GM19468 (cell line): ENCODE measurements around the gene URM1.
"Not testable (repeated sequence)": the region's sequence is repeated elsewhere in the genome, so short reads cannot be mapped to it uniquely, and the experiment has no call there.

ENCODE experiments used
- ATAC-seq: cut with Tn5 transposase; IDR thresholded peaks from one replicate; pipeline ENCODE4 v1.9.1; 2021; ENCODE audit warnings: mild to moderate bottlenecking, moderate library complexity, moderate number of reproducible peaks; ENCODE audit not compliant: unreplicated experiment; ENCODE audit errors: extremely low read depth

Gene URM1

DNA sequence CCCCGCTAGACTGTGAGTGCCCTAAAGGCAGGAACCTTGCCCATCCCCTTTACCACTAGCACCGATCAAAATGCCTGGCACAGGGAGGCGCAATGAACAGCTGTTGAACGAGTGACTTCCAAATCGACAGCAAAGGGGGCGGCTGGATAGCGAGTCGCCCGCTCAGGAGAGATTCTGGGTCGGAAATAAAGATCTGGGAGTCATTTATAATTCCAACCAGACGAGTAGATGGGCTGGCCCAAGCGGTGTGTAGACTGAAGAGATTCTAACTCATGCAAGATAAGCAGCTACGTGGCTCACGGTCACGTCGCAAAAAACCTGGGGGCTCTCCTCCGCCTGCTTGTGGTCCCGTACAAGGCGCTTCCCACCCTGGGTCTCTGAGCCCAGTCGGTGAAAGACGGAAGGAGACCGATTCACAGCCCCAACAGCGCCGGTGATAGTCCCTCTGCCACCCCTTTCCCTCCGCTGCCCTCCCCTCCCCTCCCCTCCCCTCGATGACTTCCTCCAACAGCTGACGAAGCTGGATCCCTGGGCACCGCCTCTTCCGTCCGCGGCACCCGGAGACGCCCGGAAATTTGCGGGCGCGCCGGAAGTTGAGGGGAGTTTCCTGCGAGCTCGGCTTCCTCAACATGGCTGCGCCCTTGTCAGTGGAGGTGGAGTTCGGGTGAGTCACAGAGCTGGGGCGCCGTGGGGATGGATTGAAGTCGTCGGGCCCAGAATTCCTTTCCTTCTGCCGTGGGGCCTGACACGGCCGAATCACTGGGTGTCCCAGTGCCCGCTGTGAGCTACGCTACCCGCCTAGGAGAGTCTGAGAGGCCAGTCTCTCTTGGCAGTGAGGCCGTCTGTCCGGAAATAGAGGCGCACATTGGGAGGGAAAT lies at the start of gene URM1:
TSS of gene URM1 (plus strand) at position 623 of the 878 bp plus-strand sequence. CDS start at position 630, 7 bp downstream.
- ATAC-seq, result peak; percentile 64

DNA sequence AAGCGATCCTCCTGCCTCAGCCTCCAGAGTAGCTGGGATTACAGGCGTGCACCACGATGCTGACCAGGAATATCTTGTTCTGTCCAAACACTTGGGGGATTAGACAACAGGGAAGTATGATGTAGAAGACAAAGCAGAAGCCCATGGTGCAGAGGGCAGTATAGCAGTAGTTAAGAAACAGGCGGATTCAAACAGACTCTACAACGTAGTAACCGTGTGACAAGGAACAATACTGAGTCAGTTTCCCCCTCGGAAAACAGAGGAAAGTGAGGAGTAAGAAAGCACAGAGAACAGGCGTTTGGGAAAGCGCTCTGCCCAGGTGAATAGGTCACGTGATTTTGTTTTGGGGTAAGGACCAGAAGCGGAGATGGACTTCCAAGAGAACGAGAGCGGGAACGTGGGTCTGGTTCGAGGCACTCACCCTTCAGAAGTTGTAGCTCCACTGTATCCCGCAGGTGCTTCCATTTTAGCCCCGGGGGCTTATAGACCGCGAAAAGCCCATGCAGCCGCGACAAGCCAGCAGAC lies 49.2 kb upstream of the URM1 start:
- ATAC-seq, result no peak

- ATAC-seq, result peak; percentile 38
These were observed 48.6 kb upstream of the URM1 start, which contains the start of the genes COQ4 and TRUB2 for GRCh38 chr9:128322404-128323211. Gene COQ4 (plus strand): TSS chr9:128322839. CDS start chr9:128322859, 20 bp downstream. Gene TRUB2 (minus strand): TSS chr9:128322447. CDS start chr9:128322408, 39 bp downstream.

GRCh38 chr9:128323212-128323730 lies 47.9 kb upstream of the URM1 start:
- no peak for ATAC-seq

- ATAC-seq, result no peak
These were observed 47.4 kb upstream of the URM1 start for GRCh38 chr9:128323791-128324190.

DNA sequence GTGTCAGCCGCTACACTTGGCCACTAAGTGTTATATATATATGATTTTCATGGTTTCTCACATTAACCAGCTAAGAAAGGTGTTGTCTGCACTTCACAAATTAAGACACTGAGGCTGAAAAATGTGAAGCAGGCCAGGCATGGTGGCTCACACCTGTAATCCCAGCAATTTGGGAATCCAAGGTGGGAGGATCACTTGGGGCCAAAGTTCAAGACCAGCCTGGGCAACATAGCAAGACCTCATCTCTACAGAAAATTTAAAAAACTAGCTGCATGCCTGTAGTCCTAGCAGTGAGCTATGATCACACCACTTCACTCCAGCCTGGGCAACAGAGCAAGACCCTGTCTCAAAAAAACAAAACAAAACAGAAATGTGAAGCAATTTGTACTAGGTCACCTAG lies 46.8 kb upstream of the URM1 start:
- no peak for ATAC-seq

DNA sequence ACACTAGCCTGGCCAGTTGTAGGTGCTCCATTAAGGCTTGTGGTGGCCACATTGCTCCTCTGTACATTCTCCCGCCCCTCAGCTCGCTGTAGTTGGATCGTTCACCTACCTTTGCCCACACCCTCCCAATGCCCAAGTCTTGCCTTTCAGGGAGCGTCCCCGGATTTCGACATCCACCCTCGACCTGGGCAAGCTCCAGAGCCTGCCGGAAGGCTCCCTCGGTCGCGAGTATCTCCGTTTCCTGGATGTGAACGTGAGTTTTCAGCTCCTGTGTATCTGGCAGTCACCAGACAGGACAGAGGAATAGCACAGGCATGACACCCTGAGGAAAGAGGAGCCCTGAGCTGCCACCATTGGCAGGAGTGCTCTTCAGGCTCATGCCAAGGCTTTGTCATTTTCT lies 45.5 kb upstream of the URM1 start:
- no peak for ATAC-seq

DNA sequence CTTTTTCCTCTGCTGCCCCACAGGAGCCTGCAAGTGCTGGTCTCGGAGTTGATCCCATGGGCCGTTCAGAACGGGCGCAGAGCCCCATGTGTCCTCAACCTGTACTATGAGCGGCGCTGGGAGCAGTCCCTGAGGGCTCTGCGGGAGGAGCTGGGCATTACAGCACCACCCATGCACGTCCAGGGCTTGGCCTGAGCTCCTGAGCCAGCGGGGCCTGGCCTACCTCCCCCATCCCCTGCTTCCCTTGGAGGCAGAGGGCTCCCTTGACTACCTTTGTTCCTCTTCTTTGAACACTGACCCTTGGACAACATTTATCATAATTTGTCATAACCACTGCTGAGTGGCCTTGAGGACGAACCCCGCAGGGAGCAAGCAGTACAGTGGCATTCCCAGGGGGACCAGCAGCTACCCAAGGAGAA lies 37.7 kb upstream of the URM1 start:
- no peak for ATAC-seq

- no peak for ATAC-seq
These were observed 36.0 kb upstream of the URM1 start for GRCh38 chr9:128335161-128335560.

DNA sequence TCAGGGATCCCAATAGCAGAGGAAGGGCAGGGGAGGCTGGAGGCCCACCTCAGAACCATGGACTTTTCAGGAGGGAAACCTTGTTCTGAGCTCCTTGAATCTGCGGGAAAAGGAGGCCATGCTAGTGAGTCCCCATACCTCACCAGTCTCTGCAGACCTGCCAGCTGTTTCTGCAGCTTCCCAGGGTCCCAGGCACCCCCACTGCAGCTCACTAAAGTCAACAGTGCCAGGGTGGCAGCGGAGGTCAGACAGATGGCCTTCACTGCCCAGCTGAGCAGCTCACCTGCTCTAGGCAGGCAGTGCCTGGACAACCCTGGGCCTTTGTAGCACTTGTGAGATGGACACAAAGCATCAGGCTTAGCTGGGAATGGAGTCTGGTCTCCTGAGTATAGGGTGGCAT lies 35.3 kb upstream of the URM1 start:
- ATAC-seq, result no peak

- no peak for ATAC-seq
These were observed 33.2 kb upstream of the URM1 start for GRCh38 chr9:128337936-128338335.

- not testable (repeated sequence) for ATAC-seq
These were observed 32.1 kb upstream of the URM1 start for GRCh38 chr9:128338852-128339614.

DNA sequence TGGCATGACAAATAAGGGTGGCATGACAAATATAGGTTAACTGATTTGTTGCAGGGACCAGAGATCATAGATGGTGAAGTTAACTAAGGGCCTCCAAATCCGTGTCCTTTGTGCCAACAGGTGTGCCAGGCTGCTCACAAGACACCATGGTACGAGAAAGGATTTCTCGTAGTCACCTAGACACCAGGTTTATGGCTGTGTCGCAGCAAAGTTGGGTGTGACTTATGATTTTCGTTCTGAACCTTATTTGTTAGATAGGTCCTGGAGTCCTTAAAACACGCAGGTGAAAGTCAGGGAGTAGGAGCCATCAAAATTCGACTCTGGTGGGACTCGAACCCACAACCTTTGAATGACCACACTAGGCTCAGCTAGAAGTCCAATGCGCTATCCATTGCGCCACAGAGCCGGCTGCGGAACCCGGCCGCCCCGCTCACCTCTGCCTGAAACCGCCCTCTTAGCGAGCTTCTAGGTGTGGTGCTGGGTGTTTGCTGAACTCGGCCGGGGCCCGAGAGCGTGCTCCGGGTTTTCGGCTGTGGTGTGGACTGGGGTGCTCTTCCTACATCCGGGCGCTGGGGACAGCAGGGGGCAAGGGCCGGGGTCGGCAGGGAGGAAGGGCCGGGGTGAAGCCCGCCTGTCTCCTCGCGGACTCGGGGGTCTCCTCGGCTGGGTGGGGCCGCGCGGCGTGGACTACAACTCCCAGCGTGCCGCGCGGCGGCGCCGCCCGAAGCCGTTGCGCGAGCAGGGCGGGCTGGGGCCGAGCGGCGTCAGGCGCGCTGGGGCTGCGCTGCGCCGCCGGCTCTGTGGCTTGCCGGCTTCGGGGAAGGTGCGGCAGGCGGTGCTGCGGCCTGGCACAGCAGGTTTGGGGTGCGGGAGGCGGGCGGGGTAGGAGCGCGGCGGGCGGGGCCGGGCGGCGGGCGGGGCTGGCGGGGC lies 31.1 kb upstream of the URM1 start, which contains the start of gene SLC27A4:
TSS of gene SLC27A4 (plus strand) at position 767 of the 930 bp plus-strand sequence. CDS start 2,606 bp downstream, outside the sequence.
- ATAC-seq, result peak; percentile 64

DNA sequence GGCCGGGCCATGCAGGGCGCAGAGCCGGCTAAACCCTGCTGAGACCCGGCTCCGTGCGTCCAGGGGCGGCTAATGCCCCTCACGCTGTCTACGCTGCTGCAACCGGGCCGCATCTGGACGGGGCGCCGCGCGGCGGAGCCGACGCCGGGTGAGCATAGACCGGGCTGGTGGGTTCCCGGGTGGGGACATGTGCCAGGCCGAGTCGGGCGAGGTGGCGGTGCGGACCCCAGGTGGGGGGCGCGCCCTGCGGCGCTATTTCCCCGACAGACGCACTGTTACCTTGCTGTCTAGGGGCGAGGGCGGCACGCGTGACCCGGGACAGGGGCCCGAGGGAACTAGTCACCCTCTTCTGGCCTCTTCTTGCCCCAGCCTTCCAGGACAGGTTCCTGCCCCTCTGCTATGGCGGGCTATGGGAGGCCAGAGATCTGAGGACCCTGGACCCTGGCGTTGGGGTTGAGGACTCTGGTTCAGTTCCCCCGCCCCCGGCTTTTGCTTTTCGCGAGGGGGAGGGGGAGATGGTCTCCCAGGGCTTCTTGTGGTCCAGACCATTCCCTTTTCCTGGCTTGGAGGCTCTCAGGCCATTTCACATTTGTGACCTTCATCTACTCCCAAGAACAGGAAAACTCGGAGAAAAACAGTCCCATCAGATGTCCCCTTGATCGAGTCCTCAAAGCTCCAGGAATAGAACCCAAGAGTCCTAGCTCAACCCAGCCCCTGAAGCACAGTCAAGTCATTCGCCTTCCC lies 30.3 kb upstream of the URM1 start:
- ATAC-seq, result no peak

DNA sequence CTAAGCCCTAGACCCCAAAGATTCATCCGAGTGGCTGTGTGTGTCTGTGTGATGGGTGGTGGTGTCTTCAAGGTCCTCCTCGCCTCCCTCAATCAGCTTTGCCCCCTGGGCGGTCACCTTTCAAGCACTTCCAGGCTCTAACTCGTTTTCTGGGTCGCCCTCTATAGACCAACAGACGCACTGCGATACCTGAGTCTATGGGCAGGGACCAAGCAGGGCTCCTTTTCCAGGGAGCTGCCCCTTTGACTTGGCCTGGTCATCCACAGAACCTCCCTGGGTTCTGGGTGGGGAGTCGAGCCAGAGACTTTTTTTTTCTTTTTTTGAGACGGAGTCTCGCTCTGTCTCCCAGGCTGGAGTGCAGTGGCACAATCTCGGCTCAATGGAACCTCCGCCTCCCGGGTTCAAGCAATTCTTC lies 29.7 kb upstream of the URM1 start:
- no peak for ATAC-seq

- no peak for ATAC-seq
These were observed 28.0 kb upstream of the URM1 start for GRCh38 chr9:128342971-128343680.

DNA sequence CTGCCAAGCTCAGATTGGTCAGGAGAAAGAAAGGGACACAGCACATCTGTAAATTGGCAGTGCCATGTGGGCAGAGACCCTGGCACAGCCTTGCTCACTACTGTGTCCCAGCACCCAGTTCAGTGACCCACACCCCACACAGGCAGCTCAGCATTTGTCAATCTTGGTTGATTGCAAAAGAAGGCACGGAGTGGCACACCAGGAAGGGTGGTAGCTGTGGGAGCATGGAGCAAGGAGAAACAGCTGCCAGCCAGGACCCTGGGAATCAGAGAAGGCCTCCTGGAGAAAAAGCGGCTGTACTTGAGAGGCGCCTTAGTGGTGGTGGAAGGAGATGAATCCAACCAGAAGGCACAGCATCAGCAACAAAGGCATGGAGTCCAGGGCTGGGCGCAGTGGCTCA lies 27.3 kb upstream of the URM1 start:
- no peak for ATAC-seq
